NK-92 (cell line): ENCODE results near the gene FN1.
"Not testable (repeated sequence)": the region's sequence is repeated elsewhere in the genome, so short reads cannot be mapped to it uniquely, and the experiment has no call there.

Source experiments
- DNase-seq: peaks from one replicate; lab custom pipeline; 2025; ENCODE audit not compliant: unreplicated experiment; lab: John Stamatoyannopoulos, UW

FN1 gene

DNA sequence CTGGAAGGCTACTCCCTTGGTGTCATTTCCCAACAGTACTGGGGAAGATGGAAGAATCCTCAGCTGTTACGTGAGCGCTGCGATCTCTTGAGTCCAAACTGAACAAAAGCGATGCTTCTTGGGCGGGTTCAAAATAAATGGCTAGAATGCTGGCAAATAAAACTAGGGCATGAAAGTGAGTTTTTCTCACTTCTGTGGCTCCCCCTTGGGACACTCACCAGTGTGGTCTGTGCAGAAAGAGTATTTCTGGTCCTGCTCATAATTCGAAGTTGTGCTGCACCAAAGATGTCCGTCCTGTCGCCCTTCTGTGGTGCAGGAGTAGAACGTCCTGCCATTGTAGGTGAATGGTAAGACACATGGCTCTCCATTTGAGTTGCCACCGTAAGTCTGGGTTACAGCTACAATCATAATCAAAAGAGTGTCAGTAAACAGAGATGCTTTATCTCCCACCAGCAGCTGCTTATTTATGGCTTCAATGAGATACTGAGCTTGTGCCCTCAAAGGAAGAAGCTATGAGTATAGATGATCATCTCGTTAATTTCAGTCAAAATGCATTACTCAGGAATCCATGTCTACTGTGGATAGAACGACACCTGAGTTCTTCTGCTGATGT is 11.8 kb downstream of the FN1 start:
- no peak for DNase-seq

DNA sequence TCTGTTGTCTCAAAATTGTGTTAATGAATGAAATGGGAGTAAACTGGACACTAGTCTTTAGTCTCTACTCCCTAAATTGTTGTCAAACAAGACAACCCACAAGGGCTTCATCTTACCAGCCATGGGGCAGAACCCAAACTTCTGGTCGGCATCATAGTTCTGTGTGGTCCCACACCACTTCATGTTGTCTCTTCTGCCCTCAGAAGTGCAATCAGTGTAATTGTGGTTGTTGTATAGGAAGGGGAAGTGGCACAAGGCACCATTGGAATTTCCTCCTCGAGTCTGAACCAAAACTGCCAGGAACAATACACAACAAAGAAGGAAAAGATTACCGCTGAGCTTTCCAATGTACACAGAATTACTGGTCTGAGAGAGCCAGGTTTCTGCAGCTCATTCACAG is 12.6 kb downstream of the FN1 start:
- DNase-seq: no peak

DNA sequence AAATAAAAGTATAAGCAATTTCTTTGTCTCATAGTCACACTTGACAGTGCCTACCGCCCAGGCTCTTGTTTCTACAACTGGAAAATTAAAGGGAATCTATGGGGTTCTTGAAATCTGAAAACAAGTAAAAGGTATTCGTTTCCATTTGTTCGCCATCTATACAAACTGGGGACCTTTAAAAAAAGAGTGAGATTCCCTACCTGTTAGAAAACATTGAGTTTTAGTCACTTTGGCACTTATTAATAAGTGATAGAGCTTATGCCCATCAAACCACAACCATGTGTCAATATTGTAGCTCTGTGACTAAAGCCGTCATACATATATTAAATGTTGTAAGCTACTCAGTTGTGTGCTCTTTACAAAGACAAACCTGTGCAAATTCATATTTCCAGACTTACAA is 13.2 kb downstream of the FN1 start:
- no peak for DNase-seq

DNA sequence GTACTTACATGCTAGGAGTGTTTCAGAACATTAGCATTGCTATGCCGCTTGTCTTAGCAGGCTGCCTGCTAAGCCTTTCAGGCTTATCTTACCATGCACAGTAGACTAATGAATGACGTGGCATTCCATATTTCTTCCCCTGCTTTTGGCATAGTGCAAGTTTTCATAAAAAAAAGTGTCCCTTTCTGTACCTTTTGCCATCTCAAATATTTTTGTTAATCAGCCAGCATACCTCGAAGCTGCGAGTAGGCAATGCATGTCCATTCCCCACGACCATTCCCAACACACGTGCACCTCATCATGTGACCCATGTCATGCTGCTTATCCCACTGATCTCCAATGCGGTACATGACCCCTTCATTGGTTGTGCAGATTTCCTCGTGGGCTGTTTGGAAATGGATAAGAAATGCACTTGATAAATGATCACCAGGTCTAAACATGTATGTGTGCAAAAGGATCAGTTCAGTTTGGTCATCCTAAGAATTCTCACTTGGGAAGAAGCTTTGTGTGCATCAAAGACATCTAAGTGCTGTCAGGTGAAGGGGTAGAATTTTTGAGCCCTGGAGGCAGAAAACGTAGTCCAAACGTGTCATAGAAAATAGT is 13.9 kb downstream of the FN1 start:
- no peak for DNase-seq

DNA sequence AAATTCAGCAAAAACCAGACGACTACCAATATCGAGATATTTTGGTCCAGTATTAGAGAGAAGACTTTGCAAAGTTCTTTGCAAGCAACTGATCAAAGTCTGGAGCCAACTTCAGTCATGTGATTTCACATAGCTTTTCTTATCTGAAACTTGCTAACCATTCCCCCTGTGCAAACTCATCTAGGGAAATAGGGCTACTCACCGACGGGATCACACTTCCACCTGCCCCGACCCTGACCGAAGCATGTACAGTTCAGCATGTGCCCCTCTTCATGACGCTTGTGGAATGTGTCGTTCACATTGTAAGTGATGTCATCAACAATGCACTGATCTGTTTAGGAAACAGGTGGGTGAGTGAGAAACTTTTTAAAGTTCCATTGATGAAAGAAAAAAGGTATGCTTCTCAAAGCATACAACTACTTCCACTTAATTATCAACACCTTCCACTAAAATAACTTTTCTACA is 15.4 kb downstream of the FN1 start:
- no peak for DNase-seq

DNA sequence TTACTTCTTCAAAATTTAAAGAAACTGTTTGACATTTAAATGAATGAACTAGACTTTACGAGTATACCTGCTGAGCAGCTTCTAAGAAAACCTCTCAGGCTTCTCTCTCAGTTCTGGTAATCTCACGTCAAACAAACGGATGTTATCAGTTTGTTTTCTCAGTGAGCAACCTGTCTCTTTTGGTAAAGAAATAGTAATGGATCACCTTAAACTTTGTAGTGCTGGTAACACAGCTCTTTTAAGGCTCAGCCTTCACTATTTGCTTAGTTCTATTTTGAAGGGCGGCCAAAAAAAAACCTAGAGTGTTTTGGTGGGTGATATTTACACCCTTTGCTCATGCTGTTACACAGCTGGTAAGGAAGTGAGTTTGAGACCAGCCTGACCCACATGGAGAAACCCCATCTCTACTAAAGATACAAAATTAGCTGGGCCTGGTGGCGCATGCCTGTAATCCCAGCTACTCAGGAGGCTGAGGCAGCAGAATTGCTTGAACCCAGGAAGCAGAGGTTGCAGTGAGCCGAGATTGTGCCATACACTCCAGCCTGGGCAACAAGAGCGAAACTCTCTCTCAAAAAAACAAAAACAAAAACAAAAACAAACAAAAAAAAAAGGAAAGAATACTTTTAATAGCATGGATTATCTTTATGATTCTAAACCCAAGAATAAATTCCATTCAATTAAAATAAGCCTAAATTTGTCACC is 15.9 kb downstream of the FN1 start:
- no peak for DNase-seq

DNA sequence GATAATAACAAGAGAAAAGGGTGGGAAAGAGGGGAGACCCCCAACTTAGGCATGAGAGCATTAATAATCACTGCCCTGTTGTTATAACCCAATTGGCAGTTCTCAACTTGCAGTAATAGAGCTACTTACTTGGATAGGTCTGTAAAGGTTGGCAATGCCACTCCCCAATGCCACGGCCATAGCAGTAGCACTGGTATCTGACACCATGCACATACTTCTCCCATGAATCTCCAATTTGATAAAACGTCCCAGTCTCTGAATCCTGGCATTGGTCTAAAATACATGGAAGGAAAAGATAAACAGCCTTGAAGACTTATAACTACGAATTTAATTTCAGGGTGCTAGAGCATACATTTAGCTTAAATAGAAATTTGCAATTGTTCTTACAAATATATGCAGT is 16.8 kb downstream of the FN1 start:
- DNase-seq: no peak

DNA sequence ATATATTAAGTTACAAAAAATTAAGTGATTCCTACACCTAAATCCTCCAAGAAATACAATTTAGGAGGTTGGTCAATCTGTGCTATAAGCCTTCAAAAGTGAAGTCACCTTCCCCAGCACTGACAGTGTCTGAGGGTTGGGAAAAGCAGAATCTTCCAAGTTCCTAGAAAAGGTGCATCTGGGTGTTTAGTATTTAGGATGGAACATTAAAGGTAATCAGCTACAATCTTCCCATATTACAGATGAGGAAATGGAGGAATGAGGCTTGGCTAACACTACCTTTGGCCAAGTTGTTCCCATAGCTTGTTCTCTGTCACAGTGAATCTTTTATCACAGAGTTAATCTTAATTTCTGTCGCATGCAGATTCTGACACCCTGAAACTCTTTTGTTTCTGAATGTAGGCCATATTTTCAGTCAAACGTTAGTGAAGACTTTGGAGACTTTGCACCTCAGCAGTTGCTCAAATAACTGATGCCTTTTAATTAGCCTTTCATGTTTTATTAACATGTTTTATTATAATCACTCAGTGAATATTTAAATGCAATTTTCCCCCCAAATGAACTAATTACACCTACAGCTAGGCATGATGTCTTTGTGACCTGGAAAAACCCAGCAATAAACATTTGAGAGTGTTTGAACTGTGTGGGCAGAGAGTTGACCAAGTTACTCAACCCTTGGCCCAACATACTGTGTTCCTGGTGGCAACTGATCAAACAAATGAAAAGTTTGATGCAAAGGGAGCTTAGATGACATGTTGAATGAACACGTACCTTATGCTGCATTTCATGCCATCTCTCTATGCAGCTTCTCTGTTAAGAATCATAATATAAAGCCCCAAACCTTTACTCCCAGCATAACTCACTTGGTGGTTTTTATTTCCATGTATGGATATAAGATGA is 17.6 kb downstream of the FN1 start:
- no peak for DNase-seq

DNA sequence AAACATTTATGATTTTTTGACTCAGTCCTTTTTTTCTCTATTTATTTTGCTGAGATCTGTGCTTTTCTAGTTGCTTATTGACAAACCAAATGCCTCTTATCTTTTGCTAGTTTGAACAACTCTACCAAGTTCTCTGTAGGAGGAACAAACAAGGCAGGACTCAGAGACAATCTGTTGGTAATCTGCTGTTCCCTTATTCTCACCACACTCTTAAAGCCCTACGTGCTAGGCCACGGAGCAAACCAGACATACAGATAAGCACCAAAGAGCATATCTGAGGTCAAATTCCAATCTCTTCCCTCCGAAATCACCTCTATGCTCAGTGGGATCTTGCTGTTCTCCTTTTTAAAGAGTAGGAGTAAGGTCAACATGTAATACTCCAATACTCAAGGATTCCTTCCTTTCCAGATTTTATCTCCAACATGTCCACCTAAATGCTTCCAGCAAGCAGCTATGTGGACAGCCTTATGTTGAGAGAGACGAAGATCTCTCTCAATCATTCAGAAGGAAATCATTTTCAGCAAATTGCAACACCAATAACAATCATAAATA is 18.4 kb downstream of the FN1 start:
- no peak for DNase-seq

DNA sequence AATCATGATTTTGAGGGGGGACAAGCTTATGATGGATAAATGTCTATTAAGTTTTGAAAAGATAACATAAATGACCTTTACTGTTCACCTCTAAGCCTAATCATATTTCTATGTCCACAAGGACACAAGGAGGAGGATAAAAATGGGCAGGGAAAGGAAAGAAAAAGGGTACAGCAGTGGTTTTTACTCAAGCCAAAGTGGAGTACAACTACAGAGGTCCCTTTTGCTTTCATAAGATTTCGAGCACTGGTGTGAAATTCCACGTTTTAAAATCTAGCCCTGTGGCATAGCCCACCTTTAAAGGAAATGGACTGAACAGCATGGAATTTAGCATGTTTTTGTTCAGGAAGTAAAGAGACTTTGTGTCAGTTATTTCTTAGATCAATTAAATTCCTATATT is 19.2 kb downstream of the FN1 start:
- no peak for DNase-seq

DNA sequence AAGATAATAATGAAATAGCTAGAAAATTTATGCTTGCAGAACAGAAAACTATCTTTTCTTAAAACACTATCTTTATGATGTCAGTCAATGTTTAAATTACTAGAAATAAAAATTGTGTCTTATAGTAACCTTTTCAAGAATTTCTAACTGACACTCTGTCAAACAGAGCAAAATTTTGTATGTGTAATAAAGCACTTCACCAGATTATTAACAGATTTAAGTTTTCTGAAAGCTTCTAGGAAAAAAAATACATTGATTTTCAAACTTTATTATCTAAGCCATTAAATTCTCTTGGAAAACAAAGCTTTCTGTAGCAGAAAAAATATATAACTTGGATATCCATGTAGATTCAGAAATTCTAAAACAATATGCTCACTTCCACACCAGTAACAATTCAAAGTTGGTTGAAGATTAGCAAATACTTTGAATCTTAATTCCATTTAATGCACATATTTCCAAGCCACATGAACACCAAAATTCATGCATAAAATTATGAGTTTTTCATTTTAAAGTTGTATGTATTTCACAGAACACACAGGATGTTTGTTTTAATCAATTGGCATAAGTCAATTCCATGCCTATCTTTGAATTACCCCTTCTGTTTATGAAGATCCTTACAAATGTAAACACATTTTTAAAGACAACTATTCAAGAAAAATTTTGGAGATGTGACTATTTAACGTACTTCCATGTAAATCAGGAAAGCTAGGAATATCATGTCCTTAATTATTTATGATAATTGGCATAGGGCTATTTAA is 19.9 kb downstream of the FN1 start:
- no peak for DNase-seq

DNA sequence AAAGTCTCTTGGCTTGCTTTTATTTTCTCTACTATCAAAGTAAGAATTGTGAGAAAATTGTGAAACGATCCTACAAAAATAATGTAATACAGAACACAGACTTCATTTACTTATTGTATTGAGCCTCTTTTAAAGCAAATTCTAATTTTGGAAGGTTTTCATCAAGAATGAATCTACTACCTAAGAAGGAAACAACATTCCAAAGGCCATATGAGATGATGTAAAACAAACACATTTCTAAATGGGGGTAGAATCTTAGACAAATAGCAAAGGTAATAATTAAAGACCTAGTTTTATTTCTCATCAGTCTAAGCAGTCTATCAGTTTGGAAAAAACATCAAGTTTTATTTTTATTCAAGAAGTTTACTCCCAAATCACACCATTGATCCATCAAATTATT is 20.6 kb downstream of the FN1 start:
- DNase-seq: no peak

DNA sequence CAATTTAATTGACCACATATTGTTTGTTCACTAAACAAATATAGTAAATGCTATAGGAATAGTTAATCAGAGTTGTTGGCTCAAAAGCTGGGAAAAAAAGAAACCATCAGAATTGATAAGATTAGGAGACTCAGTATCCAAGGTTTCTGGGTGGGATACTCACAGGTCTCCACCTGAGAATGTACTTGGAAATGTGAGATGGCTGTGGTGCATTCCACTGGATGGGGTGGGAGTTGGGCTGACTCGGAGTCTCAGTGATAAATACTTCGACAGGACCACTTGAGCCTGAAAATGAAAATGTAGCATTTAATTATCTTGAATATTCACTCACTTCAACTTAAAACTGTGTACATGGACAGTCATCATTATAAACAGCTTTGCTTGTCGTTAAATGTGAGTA is 21.2 kb downstream of the FN1 start:
- DNase-seq: no peak

DNA sequence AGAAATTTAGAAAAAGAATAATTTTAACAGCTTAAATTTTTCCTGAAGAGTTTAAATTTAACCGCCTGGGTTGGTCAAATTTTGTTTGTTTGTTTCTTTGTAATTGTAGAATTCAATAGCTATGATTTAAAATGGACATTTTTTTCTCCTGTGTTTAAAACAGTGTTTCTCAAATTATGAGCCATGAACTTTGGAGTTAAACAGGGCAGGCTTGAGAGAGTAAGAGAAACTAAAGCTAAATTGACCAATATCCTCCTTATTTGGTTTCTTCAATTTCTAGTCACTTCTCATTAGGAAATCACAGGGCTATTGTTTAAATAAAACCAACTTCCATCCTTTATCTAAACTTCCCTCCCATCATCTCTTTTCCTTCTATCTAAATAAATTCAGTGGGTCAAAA is 21.9 kb downstream of the FN1 start:
- DNase-seq: no peak

DNA sequence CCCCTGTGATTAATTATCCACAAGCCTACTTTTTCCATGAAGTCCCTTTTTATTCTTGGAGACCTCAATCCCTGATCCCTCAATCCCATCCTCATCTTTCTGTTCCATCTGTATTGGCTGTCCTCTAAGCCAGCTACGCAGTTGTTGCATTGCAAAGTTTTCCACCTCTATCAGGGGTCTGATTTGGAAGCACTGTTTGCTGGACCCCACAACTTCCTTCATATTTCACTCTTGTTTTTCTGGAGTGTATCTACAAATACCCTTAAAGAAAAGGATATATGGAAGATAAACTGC is 22.4 kb downstream of the FN1 start:
- no peak for DNase-seq

DNA sequence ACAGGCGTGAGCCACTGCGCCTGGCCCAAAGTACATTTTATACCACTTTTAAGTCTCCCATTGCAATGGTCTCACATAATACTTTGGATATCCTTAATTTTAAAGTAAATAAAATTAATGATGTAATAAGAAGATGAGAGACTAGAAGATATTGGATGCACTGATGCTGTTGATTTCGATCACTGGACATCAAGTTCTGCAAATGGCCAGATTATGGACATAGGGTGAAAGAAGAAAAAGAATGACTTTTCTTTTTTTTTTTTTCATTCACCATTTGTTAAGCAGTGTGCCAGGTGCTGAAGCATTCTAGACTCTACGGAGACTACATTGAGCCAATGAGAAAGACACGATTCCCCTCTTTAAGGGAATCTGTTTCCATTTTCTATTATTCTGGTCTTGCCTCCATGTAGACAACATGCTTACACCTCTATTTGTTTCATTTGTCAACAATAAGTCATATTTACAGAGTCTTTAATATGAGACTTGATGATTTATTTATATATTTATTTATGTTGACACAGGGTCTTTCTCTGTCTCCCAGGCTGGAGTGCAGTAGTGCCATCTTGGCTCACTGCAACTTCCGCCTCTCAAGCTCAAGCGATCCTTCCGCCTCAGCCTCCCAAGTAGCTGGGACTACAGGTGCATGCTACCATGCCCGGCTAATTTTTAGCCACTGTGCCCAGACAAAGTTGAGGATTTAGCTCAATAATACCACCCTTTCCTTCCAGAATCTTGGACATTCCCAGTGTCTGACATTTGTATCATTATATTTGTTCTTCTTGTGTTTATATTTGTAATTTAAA is 23.7 kb downstream of the FN1 start:
- DNase-seq: no peak

DNA sequence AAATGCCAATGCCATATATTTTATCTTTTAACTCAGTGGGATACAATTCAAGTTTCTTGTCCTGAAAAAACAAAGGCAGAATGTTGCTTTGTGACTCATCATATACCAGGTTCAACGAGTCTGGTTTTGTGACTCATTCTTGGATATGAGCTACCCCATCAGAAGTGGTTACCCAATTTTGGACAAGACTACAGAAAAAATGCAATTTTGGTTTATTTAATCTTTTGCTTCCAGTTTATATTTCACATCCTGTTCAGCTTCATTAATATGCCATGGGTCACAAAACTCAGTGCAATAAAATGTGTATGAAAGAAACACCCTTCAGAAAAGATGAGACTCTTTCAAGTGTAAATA is 25.0 kb downstream of the FN1 start:
- DNase-seq: no peak

DNA sequence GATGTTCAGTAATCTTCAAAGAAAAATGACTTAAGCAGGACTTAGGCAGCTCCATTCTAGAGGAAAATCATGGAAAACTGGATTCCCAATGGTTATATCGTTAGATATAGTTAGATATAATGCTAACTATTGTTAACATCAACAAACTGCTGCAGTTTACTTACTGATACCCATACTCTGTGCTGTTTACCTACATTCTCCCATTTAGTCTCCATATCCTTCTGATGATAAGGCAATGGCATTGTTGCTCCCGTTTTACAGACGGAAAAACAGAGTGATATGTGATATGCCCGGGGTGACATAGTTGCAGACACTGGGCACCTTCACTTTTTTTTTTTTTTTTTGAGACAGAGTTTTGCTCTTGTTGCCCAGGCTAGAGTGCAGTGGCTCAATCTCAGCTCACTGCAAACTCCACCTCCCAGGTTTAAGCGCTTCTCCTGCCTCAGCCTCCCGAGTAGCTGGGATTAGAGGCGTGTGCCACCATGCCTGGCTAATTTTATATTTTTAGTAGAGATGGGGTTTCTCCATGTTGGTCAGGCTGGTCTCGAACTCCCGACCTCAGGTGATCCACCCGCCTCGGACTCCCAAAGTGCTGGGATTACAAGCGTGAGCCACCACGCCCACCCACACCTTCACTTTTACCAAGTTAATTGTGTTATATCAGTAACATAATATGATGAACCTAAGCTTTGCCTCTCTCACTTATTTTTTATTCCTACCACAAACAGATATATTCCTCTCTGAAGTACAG is 25.5 kb downstream of the FN1 start:
- DNase-seq: not testable (repeated sequence)

DNA sequence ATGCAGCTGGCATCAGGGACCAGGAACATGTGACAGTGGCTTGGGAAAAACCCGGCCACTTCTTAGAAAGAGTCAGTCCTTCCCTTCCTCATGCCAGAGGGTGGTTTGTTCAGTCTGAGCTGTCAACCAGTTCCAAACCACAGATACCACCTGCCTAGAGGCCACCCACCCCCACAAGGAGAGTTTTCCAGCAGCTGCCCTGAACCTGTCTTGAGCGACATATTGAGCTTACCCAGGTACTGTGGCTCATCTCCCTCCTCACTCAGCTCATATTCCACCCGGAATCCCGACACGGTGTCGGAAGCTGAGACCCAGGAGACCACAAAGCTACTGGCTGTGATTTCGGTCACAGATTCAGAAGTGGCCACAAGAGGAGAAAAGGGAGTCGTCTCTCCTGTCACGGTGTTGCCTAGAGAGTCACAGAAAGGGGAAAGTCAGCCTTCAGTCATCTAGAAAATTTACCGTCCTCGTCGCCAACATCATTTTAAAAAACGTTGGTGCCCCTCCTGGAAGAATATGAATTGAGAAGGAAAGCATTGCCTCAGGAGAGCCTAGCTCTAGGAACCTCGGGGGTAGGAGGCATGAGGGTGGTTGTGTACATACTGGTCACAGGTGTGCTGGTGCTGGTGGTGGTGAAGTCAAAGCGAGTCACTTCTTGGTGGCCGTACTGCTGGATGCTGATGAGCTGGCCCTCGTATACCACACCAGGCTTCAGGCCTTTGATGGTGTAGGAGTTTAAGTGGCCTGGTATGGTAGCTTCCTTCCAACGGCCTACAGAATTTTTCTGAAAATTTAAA is 26.3 kb downstream of the FN1 start:
- DNase-seq: no peak
